BE2C (cell line): Measurements from ENCODE around the gene APOLD1.

ENCODE experiments used
- DNase-seq: peaks from one replicate; pipeline ENCODE4 v3.0.0-alpha.2; 2020
- H3K27me3 ChIP-seq: fragments of 250-450 bp; sonication (Bioruptor Pico); 2 replicates; pipeline ENCODE4 v1.5.1; 2020; ENCODE audit warnings: mild to moderate bottlenecking
- H3K36me3 ChIP-seq: fragments of 250-450 bp; sonication (Bioruptor Pico); 2 replicates; pipeline ENCODE4 v1.5.1; 2020; ENCODE audit warnings: mild to moderate bottlenecking
- H3K4me1 ChIP-seq: fragments of 250-450 bp; sonication (Bioruptor Pico); 2 replicates; pipeline ENCODE4 v1.5.1; 2020
- H3K4me3 ChIP-seq: 2 replicates; pipeline ENCODE4 v1.5.1; 2011; ENCODE audit warnings: low read depth, low read length
- H3K9me3 ChIP-seq: fragments of 250-450 bp; sonication (Bioruptor Pico); 2 replicates; pipeline ENCODE4 v1.5.1; 2020
- CTCF ChIP-seq: IDR thresholded peaks from 2 replicates; pipeline ENCODE4 v1.5.1; 2012; ENCODE audit warnings: mild to moderate bottlenecking, low read depth, low read length

The APOLD1 gene

GRCh38 chr12:12810553-12811021 is 25.1 kb downstream of the APOLD1 start:
- Histone ChIP-seq H3K36me3 (peaks cover 15% of the 10 kb centered on the region), H3K4me3 (no peak overlapping the region), H3K27me3 (no peaks in the 10 kb centered on the region), H3K9me3 (no peaks in the 10 kb centered on the region), H3K4me1 (peaks cover 3% of the 10 kb centered on the region; the same call in 1 of the 2 replicates)
- no peak for TF ChIP-seq CTCF
- no peak for DNase-seq

- Histone ChIP-seq H3K36me3 (peaks cover 22% of the 10 kb centered on the region), H3K9me3 (no peaks in the 10 kb centered on the region), H3K4me3 (no peak overlapping the region), H3K27me3 (no peaks in the 10 kb centered on the region), H3K4me1 (peaks cover 3% of the 10 kb centered on the region; the same call in 1 of the 2 replicates)
- no peak for TF ChIP-seq CTCF
- no peak for DNase-seq
Measured at GRCh38 chr12:12811343-12811742, 25.9 kb downstream of the APOLD1 start.

GRCh38 chr12:12812174-12812573 is 26.7 kb downstream of the APOLD1 start:
- H3K9me3 ChIP-seq, result no peaks in the 10 kb centered on the region
- H3K4me3 ChIP-seq, result no peak overlapping the region
- no peak for DNase-seq
- H3K4me1 ChIP-seq, result peaks cover 3% of the 10 kb centered on the region; the same call in 1 of the 2 replicates
- H3K27me3 ChIP-seq, result no peaks in the 10 kb centered on the region
- TF ChIP-seq CTCF, result no peak
- peaks cover 24% of the 10 kb centered on the region for H3K36me3 ChIP-seq

DNA sequence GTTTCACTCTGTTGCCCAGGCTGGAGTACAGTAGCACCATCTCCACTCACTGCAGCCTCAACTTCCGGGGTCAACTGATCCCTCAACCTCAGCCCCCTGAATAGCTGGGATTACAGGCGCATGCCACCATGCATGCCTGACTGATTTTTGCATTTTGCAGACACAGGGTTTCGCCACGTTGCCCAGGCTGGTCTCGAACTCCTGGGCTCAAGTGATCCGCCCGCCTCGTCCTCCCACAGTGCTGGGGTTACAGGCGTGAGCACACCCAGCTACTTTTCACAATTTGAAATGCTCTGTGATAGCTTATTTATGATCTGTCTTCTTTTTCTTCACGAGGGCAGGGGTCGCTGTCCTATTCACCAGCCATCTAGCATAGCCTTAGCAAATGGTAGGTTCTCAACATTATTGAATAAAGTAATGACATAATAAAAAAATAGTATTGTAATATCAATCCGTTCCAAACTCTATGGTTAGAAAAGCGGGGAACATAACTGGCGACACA is 27.2 kb downstream of the APOLD1 start:
- H3K4me1 ChIP-seq, result peaks cover 3% of the 10 kb centered on the region; the same call in 1 of the 2 replicates
- peaks cover 24% of the 10 kb centered on the region for H3K36me3 ChIP-seq
- no peak for TF ChIP-seq CTCF
- no peaks in the 10 kb centered on the region for H3K9me3 ChIP-seq
- peak overlapping the region; percentile 6; the same call in 1 of the 2 replicates for H3K4me3 ChIP-seq
- no peak for DNase-seq
- H3K27me3 ChIP-seq, result no peaks in the 10 kb centered on the region

DNA sequence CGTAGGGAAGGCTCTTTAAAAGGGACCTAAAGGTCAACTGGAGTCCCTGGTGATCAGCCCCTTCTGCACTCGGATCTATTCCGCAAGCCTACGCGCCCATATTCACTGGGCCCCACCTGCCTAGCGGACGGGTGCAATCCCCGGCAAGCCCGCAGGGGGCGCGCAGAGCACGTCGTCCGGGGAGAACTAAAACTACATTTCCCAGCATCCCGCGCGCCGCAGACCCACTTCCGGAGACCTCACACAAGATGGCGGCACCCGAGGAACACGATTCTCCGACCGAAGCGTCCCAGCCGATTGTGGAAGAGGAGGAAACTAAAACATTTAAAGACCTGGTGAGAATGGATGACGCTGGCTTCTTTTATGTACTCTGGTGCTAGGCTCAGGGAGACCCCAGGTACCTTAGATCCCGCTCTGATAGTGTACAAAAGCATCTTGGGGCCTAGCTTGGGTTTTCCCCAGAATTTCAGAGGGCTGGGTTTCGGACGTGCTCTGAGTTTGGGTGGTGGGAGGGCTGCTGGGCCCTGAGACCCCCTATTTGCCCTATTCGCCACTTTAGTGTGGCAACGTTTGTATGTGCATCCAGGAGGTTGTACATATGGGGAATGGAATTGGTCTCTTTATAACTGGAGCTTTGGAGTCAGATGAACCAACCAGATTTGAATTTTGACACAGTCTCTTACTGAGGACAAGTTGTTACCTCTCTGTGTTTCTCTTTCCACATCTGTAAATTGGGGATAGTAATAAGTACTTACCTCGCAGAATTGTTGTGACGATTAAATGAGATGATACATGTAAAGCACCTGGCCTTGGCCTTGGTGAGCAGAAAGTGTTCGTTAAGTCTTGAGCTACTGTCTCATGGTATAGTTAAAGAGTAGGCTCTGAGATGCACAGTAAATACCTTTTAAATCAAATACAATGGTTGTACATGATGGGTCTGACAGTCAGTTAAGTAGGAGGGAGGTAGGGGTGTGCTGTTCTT is 28.0 kb downstream of the APOLD1 start, which contains the start of gene DDX47:
TSS of gene DDX47 (plus strand) at position 227 of the 982 bp plus-strand sequence. CDS start at position 249, 22 bp downstream.
- Histone ChIP-seq H3K36me3 (peaks cover 24% of the 10 kb centered on the region), H3K4me3 (peak within 1 kb of the TSS; percentile 99), H3K27me3 (no peaks in the 10 kb centered on the region), H3K4me1 (no peaks in the 10 kb centered on the region), H3K9me3 (no peaks in the 10 kb centered on the region)
- TF ChIP-seq CTCF, result peak; percentile 83
- peak; percentile 97 for DNase-seq
